WI38 (cell line): ENCODE measurements around the gene THAP8.

Source experiments
- H3K4me3 ChIP-seq: 2 replicates; pipeline ENCODE4 v1.5.1; 2011; ENCODE audit warnings: low read depth, mild to moderate bottlenecking, control low read depth, low read length
- TF ChIP-seq, protein P1 (sequence below): IDR thresholded peaks from 2 replicates; pipeline ENCODE4 v1.5.1; 2012; ENCODE audit warnings: low read depth, mild to moderate bottlenecking, control low read depth, low read length

The THAP8 gene

GRCh38 chr19:36027696-36028095, 26.4 kb downstream of the THAP8 start:
- H3K4me3 ChIP-seq, result no peak overlapping the region
- TF ChIP-seq, protein P1, sequence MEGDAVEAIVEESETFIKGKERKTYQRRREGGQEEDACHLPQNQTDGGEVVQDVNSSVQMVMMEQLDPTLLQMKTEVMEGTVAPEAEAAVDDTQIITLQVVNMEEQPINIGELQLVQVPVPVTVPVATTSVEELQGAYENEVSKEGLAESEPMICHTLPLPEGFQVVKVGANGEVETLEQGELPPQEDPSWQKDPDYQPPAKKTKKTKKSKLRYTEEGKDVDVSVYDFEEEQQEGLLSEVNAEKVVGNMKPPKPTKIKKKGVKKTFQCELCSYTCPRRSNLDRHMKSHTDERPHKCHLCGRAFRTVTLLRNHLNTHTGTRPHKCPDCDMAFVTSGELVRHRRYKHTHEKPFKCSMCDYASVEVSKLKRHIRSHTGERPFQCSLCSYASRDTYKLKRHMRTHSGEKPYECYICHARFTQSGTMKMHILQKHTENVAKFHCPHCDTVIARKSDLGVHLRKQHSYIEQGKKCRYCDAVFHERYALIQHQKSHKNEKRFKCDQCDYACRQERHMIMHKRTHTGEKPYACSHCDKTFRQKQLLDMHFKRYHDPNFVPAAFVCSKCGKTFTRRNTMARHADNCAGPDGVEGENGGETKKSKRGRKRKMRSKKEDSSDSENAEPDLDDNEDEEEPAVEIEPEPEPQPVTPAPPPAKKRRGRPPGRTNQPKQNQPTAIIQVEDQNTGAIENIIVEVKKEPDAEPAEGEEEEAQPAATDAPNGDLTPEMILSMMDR, result no peak

DNA sequence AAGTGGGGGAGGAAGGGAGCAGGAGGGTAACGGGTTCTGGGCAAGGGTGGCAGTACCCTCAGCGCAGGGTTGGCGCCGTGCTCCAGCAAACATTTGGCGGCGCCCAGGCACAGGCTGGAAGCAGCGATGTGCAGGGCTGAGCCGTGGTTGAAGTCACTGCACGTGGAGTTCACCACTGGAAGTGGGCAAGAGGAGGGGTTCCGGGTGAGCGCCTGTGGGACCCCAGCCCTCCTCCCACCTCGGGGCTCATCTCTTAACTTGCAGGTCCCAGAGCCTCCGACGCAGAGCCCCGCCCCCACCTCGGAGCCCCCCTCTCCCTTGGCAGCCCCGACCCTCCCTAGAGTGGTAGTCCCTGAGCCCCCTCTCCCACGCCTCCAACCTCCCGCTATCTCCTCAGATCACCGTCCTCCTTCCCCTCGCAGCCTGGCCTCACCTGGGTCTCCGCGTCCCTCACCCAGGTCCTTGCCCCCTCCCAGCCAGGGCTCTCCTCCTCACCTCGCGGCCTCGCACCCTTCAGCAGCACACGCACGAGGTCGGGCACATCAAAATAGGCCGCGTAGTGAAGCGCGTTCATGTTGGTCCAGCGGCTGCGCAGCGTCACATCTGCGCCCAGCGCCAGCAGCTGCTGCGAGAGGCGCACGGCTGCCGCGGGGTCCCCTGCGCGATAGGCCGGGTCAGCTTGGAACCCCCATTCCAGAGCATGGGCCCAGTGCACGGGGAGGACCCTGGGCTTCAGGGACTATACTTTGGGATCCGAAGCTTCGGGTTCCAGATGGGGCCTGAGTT, 27.8 kb downstream of the THAP8 start:
- H3K4me3 ChIP-seq, result no peak overlapping the region

GRCh38 chr19:36025541-36025940, 28.5 kb downstream of the THAP8 start:
- no peak overlapping the region for H3K4me3 ChIP-seq

More for the DNA sequence above, 27.8 kb downstream of the THAP8 start:
- TF ChIP-seq, protein P1, result no peak

DNA sequence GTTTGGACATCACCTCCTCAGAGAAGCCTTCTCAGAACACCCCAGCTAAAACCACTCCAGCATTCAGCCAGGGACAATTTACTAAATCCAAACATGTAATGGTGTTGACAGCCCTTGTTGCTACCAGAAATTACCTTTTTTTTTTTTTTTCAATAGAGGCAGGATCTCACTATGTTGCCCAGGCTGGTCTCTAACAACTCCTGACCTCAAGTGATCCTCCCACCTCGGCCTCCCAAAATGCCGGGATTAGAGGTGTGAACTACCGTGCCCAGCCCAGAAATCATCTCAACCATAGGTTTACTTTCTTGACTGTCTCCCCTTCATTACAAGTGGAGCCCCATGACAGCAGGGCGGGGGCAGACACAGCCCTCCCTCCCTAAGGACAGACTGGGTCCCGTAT, 30.7 kb downstream of the THAP8 start:
- no peak overlapping the region for H3K4me3 ChIP-seq
- TF ChIP-seq, protein P1, result no peak

More at GRCh38 chr19:36025541-36025940, 28.5 kb downstream of the THAP8 start:
- TF ChIP-seq, protein P1, result no peak

GRCh38 chr19:36019061-36019670, 34.9 kb downstream of the THAP8 start:
- H3K4me3 ChIP-seq, result no peak overlapping the region
- TF ChIP-seq, protein P1, result no peak

DNA sequence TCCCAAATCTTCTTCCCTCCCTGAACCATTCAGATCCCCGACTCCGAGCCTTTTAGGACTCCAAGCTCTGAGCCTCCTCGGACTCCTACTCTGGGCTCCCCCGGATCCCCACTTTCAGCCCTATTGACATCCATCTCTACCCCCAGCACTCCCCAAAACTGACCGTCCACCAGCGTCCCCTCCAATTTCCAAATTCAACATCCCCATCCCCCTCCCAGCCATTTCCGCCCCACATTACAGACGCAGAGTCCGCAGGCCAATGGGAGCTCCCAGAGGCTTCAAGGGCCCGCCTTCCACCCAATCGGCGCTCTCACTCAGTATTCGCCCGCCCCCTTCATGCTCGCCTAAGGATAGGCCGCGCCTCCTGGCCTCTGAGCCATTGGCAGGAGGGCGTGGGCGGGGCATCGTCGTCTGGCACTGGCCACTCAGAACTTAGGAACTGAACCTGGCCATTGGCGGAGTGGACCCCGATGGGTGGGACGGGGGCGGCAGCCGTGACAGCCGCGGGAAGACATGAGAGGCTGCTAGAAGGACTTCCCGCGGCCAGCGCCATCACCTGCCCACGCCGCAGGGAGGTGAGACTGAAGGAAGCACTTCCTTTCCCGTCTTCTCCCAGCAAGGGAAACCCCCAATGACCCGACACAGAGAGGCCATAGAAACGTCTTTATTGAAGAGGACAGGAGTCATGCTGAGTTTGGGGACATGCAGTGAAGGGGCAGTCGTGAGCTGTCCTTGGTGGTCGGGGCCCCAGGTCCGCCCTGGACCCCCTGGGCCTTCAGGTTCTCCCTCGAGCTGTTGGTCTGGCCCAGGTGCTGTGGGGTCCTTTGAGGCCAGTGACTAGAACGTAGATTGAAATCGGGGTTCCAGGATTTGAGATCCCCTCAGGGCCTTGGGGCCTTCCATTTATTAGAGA, 39.8 kb downstream of the THAP8 start, which contains the start of gene ALKBH6:
Gene ALKBH6, minus strand, starts transcription at position 202 of the 913 bp plus-strand sequence. CDS start 816 bp downstream, outside the sequence.
- H3K4me3 ChIP-seq, result peak within 1 kb of the TSS; percentile 94
- TF ChIP-seq, protein P1, result no peak
